NCI-H1417 (cell line): Measurements from ENCODE around the gene OCSTAMP.
A peak's percentile ranks its signal among the peaks of the same experiment; 100 is the strongest.

Source experiments
- DNase-seq, 3 experiments: peaks; one replicate each; lab custom pipeline; 2025; lab: John Stamatoyannopoulos, UW

The OCSTAMP gene

GRCh38 chr20:46573234-46573633, 22.8 kb upstream of the OCSTAMP start:
- no peak for DNase-seq

- no peak for DNase-seq
Observed at GRCh38 chr20:46572790-46573189, 22.3 kb upstream of the OCSTAMP start.

- peak in 1 of 3 experiments; percentile 20 for DNase-seq
Observed at GRCh38 chr20:46572153-46572552, 21.7 kb upstream of the OCSTAMP start.

GRCh38 chr20:46571418-46571817, 21.0 kb upstream of the OCSTAMP start:
- no peak for DNase-seq

GRCh38 chr20:46570956-46571355, 20.5 kb upstream of the OCSTAMP start:
- DNase-seq, result no peak

GRCh38 chr20:46569961-46570360, 19.5 kb upstream of the OCSTAMP start:
- DNase-seq, result no peak

GRCh38 chr20:46568570-46569129, 18.2 kb upstream of the OCSTAMP start:
- DNase-seq, result peak in 2 of 3 experiments; percentile 90 to 97

- DNase-seq, result no peak
Observed at GRCh38 chr20:46566125-46566524, 15.7 kb upstream of the OCSTAMP start.

- DNase-seq, result no peak
Observed at GRCh38 chr20:46564241-46564957, 13.9 kb upstream of the OCSTAMP start.

- DNase-seq, result no peak
Observed at GRCh38 chr20:46563860-46564221, 13.4 kb upstream of the OCSTAMP start.

- no peak for DNase-seq
Observed at GRCh38 chr20:46563170-46563859, 12.9 kb upstream of the OCSTAMP start.

GRCh38 chr20:46562373-46563169, 12.1 kb upstream of the OCSTAMP start:
- DNase-seq, result peak; percentile 13 to 66 (median 62)

- peak in 1 of 3 experiments; percentile 34 for DNase-seq
Observed at GRCh38 chr20:46562009-46562372, 11.5 kb upstream of the OCSTAMP start.

GRCh38 chr20:46559685-46560440, 9.4 kb upstream of the OCSTAMP start:
- peak in 2 of 3 experiments; percentile 7 to 52 for DNase-seq

GRCh38 chr20:46559001-46559400, 8.5 kb upstream of the OCSTAMP start:
- DNase-seq, result no peak

GRCh38 chr20:46558511-46558959, 8.1 kb upstream of the OCSTAMP start:
- DNase-seq, result peak; percentile 13 to 30 (median 24)

GRCh38 chr20:46557231-46557956, 6.9 kb upstream of the OCSTAMP start:
- no peak for DNase-seq

- no peak for DNase-seq
Observed at GRCh38 chr20:46555370-46555956, 5.0 kb upstream of the OCSTAMP start.

- DNase-seq, result no peak
Observed at GRCh38 chr20:46554828-46555227, 4.4 kb upstream of the OCSTAMP start.

- DNase-seq, result no peak
Observed at GRCh38 chr20:46553926-46554325, 3.5 kb upstream of the OCSTAMP start.
